Psoas muscle (tissue), 8 donors: ENCODE data around the gene LIN54. TPM values are rescaled to one million over a fixed set of nuclear protein-coding genes. Genes with fewer than 3 reads are reported as not detected.
A peak's percentile ranks its signal among the peaks of the same experiment; 100 is the strongest.

Source experiments
- ATAC-seq, 4 donors: fragments of 200-7000 bp; cut with Tn5 transposase; one replicate each; pipeline ENCODE4 v1.9.1; 2020; ENCODE audit warnings: moderate library complexity in 3 of 4, mild to moderate bottlenecking in 2 of 4
- DNase-seq, 2 donors: peaks; one replicate each; pipeline ENCODE4 v3.0.0-alpha.2; 2020
- H3K27ac ChIP-seq: fragments of 200-600 bp; one replicate; pipeline ENCODE4 v1.8.0; 2022
- H3K27me3 ChIP-seq, 3 donors: fragments of 200-600 bp in 1 of 3; one replicate each; pipeline versions ENCODE4 v1.6.1 to v1.8.0; 2013 to 2022; ENCODE audit warnings: low read length in 2 of 3, mild to moderate bottlenecking in 2 of 3, moderate library complexity in 1 of 3; ENCODE audit not compliant: insufficient read depth in 3 of 3
- H3K36me3 ChIP-seq, 2 donors: fragments of 200-600 bp in 1 of 2; one replicate each; pipeline versions ENCODE4 v1.6.1 to v1.8.0; 2013 to 2022; ENCODE audit warnings: low read depth in 1 of 2, mild to moderate bottlenecking in 1 of 2, moderate library complexity in 1 of 2; ENCODE audit not compliant: insufficient read depth in 1 of 2
- H3K4me1 ChIP-seq: fragments of 200-600 bp; one replicate; pipeline ENCODE4 v1.8.0; 2022
- H3K4me3 ChIP-seq: fragments of 200-600 bp; one replicate; pipeline ENCODE4 v1.8.0; 2022; ENCODE audit warnings: mild to moderate bottlenecking
- H3K9me3 ChIP-seq: fragments of 200-600 bp; one replicate; pipeline ENCODE4 v1.8.0; 2022
- WGBS, 3 donors: extraction: QIAGEN DNeasy Blood & Tissue Kit; methylation state at CpG; one replicate each; pipeline versions ENCODE4 v1.1.6 to v1.1.7; 2013; 5-methylcytosine and 5-hydroxymethylcytosine counted together
- intact Hi-C, 2 donors: fragments of 100-400 bp; cut with DNase I; formaldehyde crosslinking; loops; one replicate each; pipeline versions ENCODE4 v1.11.0 to v1.14.2; 2022
- polyA plus RNA-seq, 3 donors: library from polyadenylated mRNA; stranded (reverse); fragments of 200-250 nt; gene quantifications; one replicate each; pipeline ENCODE4 v1.2.3, GENCODE V29; 2013
- total RNA-seq, 4 donors: library from RNA; stranded (reverse); fragmentation: NEBNext Ultra II Directional in 2 of 4; extraction: Animal tissue kit (Norgen Biotek cat#: 25700) in 2 of 4; gene quantifications; one replicate each; pipeline versions ENCODE4 v1.2.1 to v1.2.4, GENCODE V29; 2021 to 2023
- TF ChIP-seq, protein P1 (sequence below): fragments of 200-600 bp; IDR thresholded peaks from one replicate; pipeline ENCODE4 v1.8.0; 2022; ENCODE audit warnings: antibody characterized with exemption
- donor health status: healthy with polysubstance abuse.
- donor health status: DM: no; HTN: no; CAD: no; lungs with moderate emphysema.
- donor health status: Bipolar disorder and iron deficiency.
- donor health status: healthy.
- donor health status: DM: yes; HTN: yes; CAD: no.
- donor health status: DM: no; HTN: no; CAD: no.
- donor health status: DM: no; HTN: no; CAD: no.
- donor health status: DM: yes; HTN: yes; CAD: no.

Gene LIN54
- total and polyA plus RNA-seq, 7 donors, result 4.9 to 14.7 (median 8.1) TPM

DNA sequence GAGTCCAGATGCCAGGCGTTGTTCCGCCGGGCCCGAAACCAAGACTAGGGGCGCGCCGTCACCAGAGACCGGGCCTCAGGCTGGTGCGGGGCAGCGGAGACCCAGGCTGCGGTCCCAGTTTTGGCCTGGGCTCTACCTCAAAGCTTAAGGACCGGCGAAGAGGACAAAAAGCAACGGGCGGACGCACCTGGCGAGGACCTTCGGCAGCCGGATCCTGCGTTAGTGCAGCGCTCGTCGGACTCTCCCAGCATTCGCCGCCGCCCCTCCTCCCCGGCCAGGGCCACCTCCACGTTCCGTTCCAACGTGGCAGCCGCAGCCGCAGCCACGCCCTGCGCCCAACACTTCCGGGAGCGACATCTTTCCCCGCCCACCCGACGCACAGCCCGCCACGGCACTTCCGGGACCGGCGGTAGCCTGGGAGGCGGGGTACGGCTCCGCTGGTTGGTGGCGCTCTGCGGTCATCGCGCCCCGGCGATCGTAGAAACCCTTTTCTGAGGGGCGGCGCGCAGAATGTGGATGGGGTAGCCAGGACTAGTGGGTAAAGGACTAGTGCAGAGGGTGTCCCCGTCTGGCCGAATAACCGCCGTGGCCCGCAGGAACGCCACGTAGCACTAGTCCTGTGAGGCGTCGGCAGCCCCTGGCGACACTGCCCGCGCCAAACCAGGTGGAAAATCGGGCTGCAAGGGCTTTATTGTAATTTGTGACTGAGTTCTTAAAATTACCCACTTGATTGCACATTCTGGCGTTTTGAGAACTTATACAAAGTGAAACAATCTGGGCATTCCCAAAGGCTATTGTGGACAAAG lies 119.5 kb downstream of the LIN54 start, which contains the start of gene SEC31A:
TSS of gene SEC31A (minus strand) at position 253 of the 806 bp plus-strand sequence. CDS start 9,217 bp downstream, outside the sequence.
- intact Hi-C loops, result loop anchor here (1.0 to 10.0 kb wide), 4 partner anchors 9 to 516 kb away; partner anchors contain the start of genes COPS4 (in 1 of the 2), HNRNPD (in 1 of the 2), LIN54 (in 1 of the 2) and THAP9 (in 1 of the 2)
- peak; percentile 97 to 99 (median 98) for ATAC-seq
- H3K36me3 ChIP-seq, result peaks cover 5 to 35% of the 10 kb centered on the region in 2 donors

DNA sequence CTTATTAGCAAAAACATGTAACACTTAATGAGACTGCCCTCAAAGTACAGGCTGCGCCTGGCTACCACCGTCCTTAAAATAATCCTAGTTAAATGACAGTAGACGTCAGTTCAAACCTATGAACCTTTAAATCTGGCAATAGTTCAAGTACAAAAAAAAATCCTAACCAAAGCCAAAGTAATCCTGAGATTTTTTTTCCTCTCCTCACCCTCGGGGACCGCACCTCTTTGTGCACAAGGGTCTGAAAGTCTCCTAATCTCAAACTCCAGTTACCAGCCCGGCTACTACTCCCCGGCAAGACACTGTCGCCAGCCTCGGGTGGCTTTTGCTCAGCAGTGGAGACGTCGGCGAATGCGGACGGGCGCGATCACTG lies 120.1 kb downstream of the LIN54 start:
- H3K4me1 ChIP-seq, result peaks cover 37% of the 10 kb centered on the region
- no peaks in the 10 kb centered on the region for H3K9me3 ChIP-seq
- peak overlapping the region; percentile 86 for H3K27ac ChIP-seq
- H3K4me3 ChIP-seq, result peak overlapping the region; percentile 66
- 0 to 1% (median 0%) methylated on average over 16 of the region's 16 CpGs for WGBS, 3 donors
- DNase-seq (no peak), ATAC-seq (peak; percentile 1 to 43 (median 28))
- intact Hi-C loops, result loop anchor here (5.0 to 10.0 kb wide), 3 partner anchors 122 to 516 kb away; partner anchors contain the start of genes COPS4 (in 1 of the 2), HNRNPD (in 1 of the 2) and LIN54 (in 1 of the 2)
- H3K27me3 ChIP-seq, result no peaks in the 10 kb centered on the region
- H3K36me3 ChIP-seq, result peaks cover 5 to 30% of the 10 kb centered on the region in 2 donors
- TF ChIP-seq, protein P1, sequence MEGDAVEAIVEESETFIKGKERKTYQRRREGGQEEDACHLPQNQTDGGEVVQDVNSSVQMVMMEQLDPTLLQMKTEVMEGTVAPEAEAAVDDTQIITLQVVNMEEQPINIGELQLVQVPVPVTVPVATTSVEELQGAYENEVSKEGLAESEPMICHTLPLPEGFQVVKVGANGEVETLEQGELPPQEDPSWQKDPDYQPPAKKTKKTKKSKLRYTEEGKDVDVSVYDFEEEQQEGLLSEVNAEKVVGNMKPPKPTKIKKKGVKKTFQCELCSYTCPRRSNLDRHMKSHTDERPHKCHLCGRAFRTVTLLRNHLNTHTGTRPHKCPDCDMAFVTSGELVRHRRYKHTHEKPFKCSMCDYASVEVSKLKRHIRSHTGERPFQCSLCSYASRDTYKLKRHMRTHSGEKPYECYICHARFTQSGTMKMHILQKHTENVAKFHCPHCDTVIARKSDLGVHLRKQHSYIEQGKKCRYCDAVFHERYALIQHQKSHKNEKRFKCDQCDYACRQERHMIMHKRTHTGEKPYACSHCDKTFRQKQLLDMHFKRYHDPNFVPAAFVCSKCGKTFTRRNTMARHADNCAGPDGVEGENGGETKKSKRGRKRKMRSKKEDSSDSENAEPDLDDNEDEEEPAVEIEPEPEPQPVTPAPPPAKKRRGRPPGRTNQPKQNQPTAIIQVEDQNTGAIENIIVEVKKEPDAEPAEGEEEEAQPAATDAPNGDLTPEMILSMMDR, result no peak

More for the DNA sequence above, 119.5 kb downstream of the LIN54 start, which contains the start of gene SEC31A:
- H3K4me1 ChIP-seq, result peaks cover 31% of the 10 kb centered on the region
- WGBS, 3 donors, result 0 to 1% (median 1%) methylated on average over 69 to 71 of the region's 71 CpGs
- DNase-seq, result peak; percentile 96 to 98
- H3K4me3 ChIP-seq, result peak within 1 kb of the TSS; percentile 66
- TF ChIP-seq, protein P1, result no peak
- H3K27me3 ChIP-seq, result no peaks in the 10 kb centered on the region
- H3K9me3 ChIP-seq, result no peaks in the 10 kb centered on the region
- H3K27ac ChIP-seq, result peak within 1 kb of the TSS; percentile 86

DNA sequence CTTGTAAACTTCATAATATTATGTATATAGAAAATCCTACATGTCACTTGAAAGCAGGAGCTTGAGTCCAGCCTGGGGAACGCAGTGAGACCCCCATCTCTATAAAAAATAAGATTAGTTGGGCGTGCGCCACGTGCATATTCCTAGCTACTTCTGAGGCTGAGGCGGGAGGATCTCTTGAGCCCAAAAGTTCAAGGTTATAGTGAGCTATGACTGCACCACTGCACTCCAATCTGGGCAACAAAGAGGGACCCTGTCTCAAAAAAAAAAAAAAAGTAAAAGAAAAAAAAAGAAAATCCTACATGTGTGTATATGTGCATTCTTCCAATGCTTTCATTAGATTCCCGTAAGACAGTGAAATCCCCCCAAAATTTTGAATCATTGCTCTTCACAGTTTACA lies 121.3 kb downstream of the LIN54 start:
- intact Hi-C loops, result no loop called here
- ATAC-seq (no peak), DNase-seq (no peak)
- Histone ChIP-seq H3K36me3 (peaks cover 5 to 17% of the 10 kb centered on the region in 2 donors), H3K27me3 (no peaks in the 10 kb centered on the region), H3K4me3 (peak overlapping the region; percentile 66), H3K9me3 (no peaks in the 10 kb centered on the region), H3K27ac (peak overlapping the region; percentile 86), H3K4me1 (peaks cover 49% of the 10 kb centered on the region)
- WGBS, 3 donors, result 70 to 77% (median 76%) methylated on average over 6 of the region's 6 CpGs
- TF ChIP-seq, protein P1, result no peak

DNA sequence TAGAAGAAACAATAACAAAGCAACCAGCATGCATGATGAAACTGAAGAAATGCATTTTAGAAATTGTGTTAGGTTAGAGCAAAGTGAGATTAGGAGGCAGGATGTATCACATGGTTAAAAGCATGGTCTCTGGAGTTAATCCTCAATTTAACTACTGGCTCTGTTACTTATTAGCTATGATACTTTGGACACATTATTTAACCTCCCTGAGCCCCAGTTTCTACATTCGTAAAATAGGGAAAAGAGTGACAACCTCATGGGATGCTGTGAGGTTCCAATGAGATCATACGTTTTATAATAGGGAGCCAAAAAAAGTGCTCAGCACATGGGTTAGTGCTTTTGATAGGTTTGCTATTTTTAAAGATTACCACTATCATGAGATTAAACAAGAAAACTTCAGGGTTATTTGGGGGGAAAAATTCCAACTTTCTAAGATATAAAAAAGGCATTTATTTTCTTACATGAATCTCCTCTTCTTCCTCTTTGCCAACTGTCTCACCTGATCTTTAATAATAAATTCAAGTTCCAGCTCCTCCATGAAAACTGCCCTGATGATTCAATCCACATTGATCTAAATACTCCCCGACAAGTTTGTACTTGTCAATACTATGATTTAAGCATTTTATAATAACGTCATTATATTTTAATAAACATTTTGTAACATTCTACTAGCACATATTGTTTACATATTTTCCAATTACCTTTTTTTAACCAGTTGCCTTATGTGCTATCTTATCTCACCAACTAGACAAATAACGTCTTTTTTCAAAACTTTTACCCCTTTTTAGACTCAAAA lies 124.3 kb downstream of the LIN54 start:
- Histone ChIP-seq H3K36me3 (peaks cover 0 to 12% of the 10 kb centered on the region in 2 donors), H3K9me3 (no peaks in the 10 kb centered on the region), H3K4me1 (peaks cover 42% of the 10 kb centered on the region), H3K27ac (peak overlapping the region; percentile 51), H3K4me3 (no peak overlapping the region), H3K27me3 (no peaks in the 10 kb centered on the region)
- no peak for ATAC-seq
- TF ChIP-seq, protein P1, result no peak
- DNase-seq, result no peak
- WGBS, 3 donors, result 35 to 52% (median 37%) methylated on average over 5 of the region's 5 CpGs
- intact Hi-C loops, result no loop called here
